ENCODE results near the gene OAS3.

GRCh38 chr12:112944024-112944690, 5.9 kb downstream of the OAS3 start:
- TF ChIP-seq CTCF (IDR thresholded peaks at IDR 0.05): no peak
- TF ChIP-seq EP300 (IDR thresholded peaks at IDR 0.05): no peak
- no peak for TF ChIP-seq POLR2A (IDR thresholded peaks at IDR 0.05)

Measured in suprapubic skin (tissue), 3 donors.